ENCODE results near the gene EHBP1L1. TPM values are rescaled to one million over a fixed set of nuclear protein-coding genes. Genes with fewer than 3 reads are reported as not detected.

EHBP1L1 gene
- total RNA-seq, 2 experiments from 2014 or later: 69.2 to 96.7 TPM

DNA sequence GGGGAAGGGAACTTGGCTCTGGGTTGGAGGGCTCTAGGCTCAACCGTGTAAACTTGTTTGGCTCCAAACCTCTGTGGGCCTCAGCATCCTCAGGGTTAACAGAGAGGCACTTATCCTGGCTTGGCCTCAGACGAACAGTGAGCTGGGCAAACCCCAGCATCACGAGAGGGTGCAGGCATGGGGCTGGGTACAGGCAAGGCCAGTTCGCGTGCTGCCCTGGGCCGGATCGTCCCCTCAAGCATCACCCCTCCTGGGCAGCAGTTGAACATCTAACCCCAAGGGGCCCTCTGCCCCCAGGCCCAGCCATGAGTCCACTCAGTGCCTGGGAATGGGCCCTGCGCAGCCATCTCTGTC lies 1.9 kb downstream of the EHBP1L1 start:
- Mint-ChIP-seq H3K36me3 (ENCODE audit: low read depth) (peaks cover 42% of the 10 kb centered on the region), H3K27ac (peak overlapping the region; percentile 33), H3K9me3 (no peaks in the 10 kb centered on the region), H3K4me3 (peak overlapping the region; percentile 57), H3K27me3 (no peaks in the 10 kb centered on the region), H3K4me1 (peaks cover 33% of the 10 kb centered on the region)
- DNase-seq: no peak
- CTCF ChIA-PET: interaction anchor here (1.8 to 3.6 kb wide), 3 partner anchors 10 to 37 kb away, joined by 4 to 40 read pairs (median 11); no protein-coding TSS in a partner anchor
- POLR2A ChIA-PET: no interaction called here

DNA sequence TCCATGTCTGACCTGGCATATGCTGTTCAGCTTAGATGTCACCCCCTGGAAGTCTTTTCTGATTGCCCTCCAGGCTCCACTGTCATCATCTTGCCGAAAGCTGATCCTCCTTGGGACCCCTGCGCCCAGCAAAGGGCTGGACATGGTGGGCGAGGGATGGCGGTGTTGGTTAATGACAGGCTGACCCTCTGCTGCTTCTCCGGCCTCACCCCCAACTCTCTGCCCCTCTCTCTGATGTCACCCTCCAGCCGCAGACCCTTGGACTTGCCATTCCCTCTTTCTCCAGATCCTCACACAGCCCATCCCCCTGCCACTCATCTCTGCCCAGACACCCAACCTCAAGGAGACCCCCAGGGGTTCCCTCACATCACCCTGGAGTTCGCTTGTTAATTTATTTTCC lies 2.3 kb downstream of the EHBP1L1 start:
- Mint-ChIP-seq H3K9me3 (no peaks in the 10 kb centered on the region), H3K4me3 (peak overlapping the region; percentile 57), H3K36me3 (ENCODE audit: low read depth) (peaks cover 39% of the 10 kb centered on the region), H3K27ac (no peak overlapping the region), H3K4me1 (peaks cover 33% of the 10 kb centered on the region), H3K27me3 (no peaks in the 10 kb centered on the region)
- DNase-seq: no peak
- ChIA-PET CTCF (interaction anchor here (2.5 to 3.6 kb wide), 2 partner anchors 10 to 37 kb away, joined by 11 to 40 read pairs; no protein-coding TSS in a partner anchor), POLR2A (no interaction called here)

DNA sequence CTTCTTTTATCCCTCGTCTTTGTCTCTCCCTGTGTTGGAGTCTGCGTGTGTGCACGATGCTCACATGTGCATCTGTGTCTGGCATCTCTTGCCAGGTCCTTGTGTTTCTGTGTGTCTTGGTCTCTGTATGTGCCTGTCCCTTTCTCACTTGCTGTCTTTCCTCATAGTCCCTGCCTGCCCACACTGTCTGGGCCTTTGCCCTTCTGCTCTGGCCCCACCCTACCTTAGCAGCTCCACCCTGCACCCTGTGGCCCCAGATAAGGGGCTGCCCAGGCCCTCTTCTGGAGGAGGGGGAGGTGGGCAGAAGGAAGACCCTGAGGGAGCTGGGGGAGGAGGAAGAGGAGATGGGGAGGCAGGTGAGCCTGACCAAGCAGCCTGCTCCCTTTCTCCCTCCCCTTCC lies 2.8 kb downstream of the EHBP1L1 start:
- Mint-ChIP-seq H3K9me3 (no peaks in the 10 kb centered on the region), H3K27ac (no peak overlapping the region), H3K4me1 (peaks cover 33% of the 10 kb centered on the region), H3K4me3 (peak overlapping the region; percentile 57), H3K36me3 (ENCODE audit: low read depth) (peaks cover 37% of the 10 kb centered on the region), H3K27me3 (no peaks in the 10 kb centered on the region)
- DNase-seq: no peak
- ChIA-PET POLR2A (no interaction called here), CTCF (interaction anchor here (0.8 to 2.5 kb wide), 4 partner anchors 10 to 38 kb away, joined by 3 to 11 read pairs (median 4); no protein-coding TSS in a partner anchor)

DNA sequence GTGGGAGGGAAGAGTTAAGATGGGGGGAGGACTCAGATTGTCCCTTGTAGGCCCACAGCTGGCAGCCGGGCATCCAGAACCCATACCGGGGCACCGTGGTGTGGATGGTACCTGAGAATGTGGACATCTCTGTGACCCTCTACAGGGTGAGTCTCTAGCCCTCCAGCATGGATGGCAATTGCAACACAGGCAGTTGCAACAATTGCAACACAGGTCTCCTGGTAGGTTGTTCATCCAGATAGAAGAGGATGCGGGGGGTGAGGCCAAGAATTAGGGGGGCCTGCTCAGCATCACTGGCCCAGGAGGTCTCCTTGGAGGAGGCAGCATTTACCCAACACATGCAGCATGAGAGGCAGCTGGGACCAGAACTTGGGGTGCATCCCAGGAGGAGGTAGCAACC lies 3.4 kb downstream of the EHBP1L1 start:
- Mint-ChIP-seq H3K27ac (no peak overlapping the region), H3K4me1 (peaks cover 32% of the 10 kb centered on the region), H3K4me3 (no peak overlapping the region), H3K36me3 (ENCODE audit: low read depth) (peaks cover 36% of the 10 kb centered on the region), H3K9me3 (no peaks in the 10 kb centered on the region), H3K27me3 (no peaks in the 10 kb centered on the region)
- ChIA-PET POLR2A (no interaction called here), CTCF (interaction anchor here (0.8 to 2.5 kb wide), 5 partner anchors 8 to 38 kb away, joined by 3 to 11 read pairs (median 3); no protein-coding TSS in a partner anchor)
- no peak for DNase-seq

DNA sequence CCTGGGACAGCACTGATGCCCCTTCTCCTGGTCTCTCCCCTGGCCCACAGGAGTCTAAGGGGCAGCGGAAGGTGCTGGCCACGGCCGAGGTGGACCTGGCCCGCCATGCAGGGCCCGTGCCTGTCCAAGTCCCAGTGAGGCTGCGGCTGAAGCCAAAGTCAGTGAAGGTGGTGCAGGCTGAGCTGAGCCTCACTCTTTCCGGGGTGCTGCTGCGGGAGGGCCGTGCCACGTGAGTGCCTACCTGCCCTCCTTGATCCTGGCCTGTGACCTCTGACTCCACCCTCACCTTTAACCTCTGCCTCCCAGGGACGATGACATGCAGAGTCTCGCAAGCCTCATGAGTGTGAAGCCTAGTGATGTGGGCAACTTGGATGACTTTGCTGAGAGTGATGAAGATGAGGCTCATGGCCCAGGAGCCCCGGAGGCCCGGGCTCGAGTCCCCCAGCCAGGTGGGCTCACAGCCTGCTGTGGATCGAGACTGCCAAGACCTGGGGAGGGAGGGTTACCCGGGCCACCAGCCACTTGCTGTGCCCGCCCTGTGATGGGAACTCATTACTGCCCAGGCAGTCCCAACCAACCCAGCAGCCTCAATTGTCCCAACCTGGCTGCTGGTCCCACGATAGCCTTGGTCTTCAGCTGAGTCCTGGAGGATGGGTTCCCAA lies 4.3 kb downstream of the EHBP1L1 start:
- ChIA-PET POLR2A (no interaction called here), CTCF (interaction anchor here (1.3 to 2.5 kb wide), 2 partner anchors 8 to 39 kb away, joined by 3 to 11 read pairs; no protein-coding TSS in a partner anchor)
- no peak overlapping the region for H3K4me3 Mint-ChIP-seq
- H3K27ac Mint-ChIP-seq: no peak overlapping the region
- no peaks in the 10 kb centered on the region for H3K27me3 Mint-ChIP-seq
- DNase-seq: no peak
- H3K36me3 Mint-ChIP-seq (ENCODE audit: low read depth): peaks cover 37% of the 10 kb centered on the region
- H3K4me1 Mint-ChIP-seq: peaks cover 32% of the 10 kb centered on the region
- H3K9me3 Mint-ChIP-seq: no peaks in the 10 kb centered on the region

DNA sequence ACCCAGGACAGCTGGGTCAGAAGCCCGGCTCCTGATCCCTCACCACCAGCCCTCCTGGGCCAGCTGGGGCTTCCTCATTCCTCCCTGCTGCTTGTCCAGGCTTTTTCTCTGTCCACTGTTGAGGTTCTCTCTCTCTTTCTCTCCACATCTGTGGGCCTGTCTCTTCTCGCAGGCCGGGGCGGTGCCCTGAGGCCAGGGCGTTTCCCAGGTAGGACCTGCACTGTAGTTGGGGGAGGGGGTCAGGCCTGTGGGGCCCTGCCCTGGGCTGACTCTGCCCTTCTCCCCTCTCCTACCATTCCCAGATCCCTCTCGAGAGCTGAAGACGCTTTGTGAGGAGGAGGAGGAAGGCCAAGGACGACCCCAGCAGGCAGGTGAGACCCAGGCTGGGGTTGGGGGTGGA lies 4.9 kb downstream of the EHBP1L1 start:
- no peak for DNase-seq
- Mint-ChIP-seq H3K36me3 (ENCODE audit: low read depth) (peaks cover 36% of the 10 kb centered on the region), H3K4me1 (peaks cover 27% of the 10 kb centered on the region), H3K4me3 (no peak overlapping the region), H3K27ac (no peak overlapping the region), H3K9me3 (no peaks in the 10 kb centered on the region), H3K27me3 (no peaks in the 10 kb centered on the region)
- CTCF ChIA-PET: no interaction called here
- POLR2A ChIA-PET: no interaction called here

DNA sequence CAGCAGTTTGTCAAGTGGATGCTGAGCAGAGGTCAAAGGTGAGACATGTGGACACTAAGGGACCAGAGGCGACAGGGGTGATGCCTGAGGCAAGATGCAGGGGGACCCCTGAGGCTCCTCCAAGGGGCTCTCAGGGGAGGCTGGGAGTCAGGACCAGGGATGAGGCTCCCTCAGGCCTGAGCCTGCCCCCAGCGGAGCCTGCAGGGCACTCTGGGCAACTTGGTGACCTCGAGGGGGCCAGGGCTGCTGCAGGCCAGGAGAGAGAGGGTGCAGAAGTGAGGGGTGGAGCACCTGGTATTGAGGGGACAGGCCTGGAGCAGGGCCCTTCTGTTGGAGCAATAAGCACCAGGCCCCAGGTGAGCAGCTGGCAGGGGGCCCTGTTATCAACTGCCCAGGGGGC lies 6.1 kb downstream of the EHBP1L1 start:
- no peak for DNase-seq
- Mint-ChIP-seq H3K27ac (no peak overlapping the region), H3K36me3 (ENCODE audit: low read depth) (peaks cover 37% of the 10 kb centered on the region), H3K9me3 (no peaks in the 10 kb centered on the region), H3K4me3 (no peak overlapping the region), H3K4me1 (peaks cover 33% of the 10 kb centered on the region), H3K27me3 (no peaks in the 10 kb centered on the region)
- CTCF ChIA-PET: interaction anchor here (0.7 to 1.4 kb wide), 3 partner anchors 33 to 284 kb away, joined by 3 to 4 read pairs (median 3); no protein-coding TSS in a partner anchor
- POLR2A ChIA-PET: no interaction called here

DNA sequence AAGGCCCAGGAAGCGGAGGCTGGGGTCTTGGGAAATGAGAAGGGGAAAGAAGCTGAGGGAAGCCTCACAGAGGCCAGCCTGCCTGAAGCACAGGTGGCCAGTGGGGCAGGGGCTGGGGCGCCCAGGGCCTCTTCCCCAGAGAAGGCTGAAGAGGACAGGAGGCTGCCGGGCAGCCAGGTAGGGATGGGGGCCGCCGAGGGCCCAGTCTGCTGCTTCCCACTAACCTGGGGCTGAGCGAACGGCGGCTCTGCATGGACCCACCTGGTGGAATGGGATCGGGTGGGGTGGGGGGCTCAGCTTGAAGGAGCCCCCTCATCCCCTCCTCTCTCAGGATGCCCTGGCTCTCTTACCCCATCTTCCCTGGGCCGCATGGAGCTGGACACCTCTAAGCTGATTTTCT lies 7.7 kb downstream of the EHBP1L1 start:
- H3K27me3 Mint-ChIP-seq: no peaks in the 10 kb centered on the region

DNA sequence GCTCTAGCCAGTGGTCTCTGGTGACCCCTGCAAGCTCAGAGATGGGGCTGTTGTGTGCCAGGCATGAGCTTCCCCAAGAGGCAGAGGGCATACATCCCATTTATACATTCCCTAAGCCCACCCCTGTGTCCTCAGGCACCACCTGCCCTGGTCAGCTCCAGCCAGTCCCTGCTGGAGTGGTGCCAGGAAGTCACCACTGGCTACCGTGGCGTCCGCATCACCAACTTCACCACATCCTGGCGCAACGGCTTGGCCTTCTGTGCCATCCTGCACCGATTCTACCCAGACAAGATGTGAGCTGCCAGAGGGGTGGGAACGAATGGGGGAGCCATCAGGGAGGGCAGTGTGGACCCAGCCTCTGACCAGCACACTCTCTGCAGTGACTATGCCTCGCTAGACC lies 8.3 kb downstream of the EHBP1L1 start:
- H3K27me3 Mint-ChIP-seq: no peaks in the 10 kb centered on the region
- POLR2A ChIA-PET: no interaction called here
- H3K36me3 Mint-ChIP-seq (ENCODE audit: low read depth): peaks cover 31% of the 10 kb centered on the region
- H3K4me1 Mint-ChIP-seq: peaks cover 42% of the 10 kb centered on the region
- no peak for DNase-seq
- H3K4me3 Mint-ChIP-seq: no peak overlapping the region
- H3K27ac Mint-ChIP-seq: no peak overlapping the region
- CTCF ChIA-PET: interaction anchor here (0.6 to 4.7 kb wide), 4 partner anchors 10 to 14 kb away, joined by 3 to 11 read pairs (median 5); partner anchors contain the start of genes FAM89B and ZNRD2
- no peaks in the 10 kb centered on the region for H3K9me3 Mint-ChIP-seq

More for the DNA sequence above, 7.7 kb downstream of the EHBP1L1 start:
- no peak for DNase-seq
- Mint-ChIP-seq H3K36me3 (ENCODE audit: low read depth) (peaks cover 31% of the 10 kb centered on the region), H3K9me3 (no peaks in the 10 kb centered on the region), H3K27ac (peak overlapping the region; percentile 62), H3K4me1 (peaks cover 39% of the 10 kb centered on the region), H3K4me3 (no peak overlapping the region)
- ChIA-PET CTCF (interaction anchor here (0.6 to 4.7 kb wide), 4 partner anchors 10 to 13 kb away, joined by 3 to 11 read pairs (median 5); partner anchors contain the start of genes FAM89B and ZNRD2), POLR2A (no interaction called here)

DNA sequence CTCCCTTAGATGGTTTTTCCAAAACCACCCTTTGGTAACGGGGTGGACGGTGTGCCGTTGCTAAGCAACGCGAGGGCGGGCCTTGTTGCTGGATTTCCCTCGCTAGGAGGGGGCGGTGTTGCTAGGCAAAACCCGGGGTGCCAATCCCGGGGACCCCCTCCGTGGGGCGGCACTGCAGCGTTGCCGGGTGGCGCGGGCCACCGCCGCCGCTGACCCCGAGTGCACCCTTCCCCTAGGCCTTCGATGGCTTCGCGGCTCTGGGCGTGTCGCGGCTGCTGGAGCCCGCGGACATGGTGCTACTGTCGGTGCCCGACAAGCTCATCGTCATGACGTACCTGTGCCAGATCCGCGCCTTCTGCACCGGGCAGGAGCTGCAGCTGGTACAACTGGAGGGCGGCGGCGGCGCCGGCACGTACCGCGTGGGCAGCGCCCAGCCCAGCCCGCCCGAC lies 8.9 kb downstream of the EHBP1L1 start:
- ChIA-PET CTCF (interaction anchor here (1.3 to 6.0 kb wide), 4 partner anchors 9 to 43 kb away, joined by 6 to 37 read pairs (median 16); partner anchors contain the start of gene FAM89B), POLR2A (no interaction called here)
- no peak overlapping the region for H3K27ac Mint-ChIP-seq
- DNase-seq: no peak
- no peaks in the 10 kb centered on the region for H3K9me3 Mint-ChIP-seq
- no peak overlapping the region for H3K4me3 Mint-ChIP-seq
- peaks cover 25% of the 10 kb centered on the region for H3K36me3 Mint-ChIP-seq (ENCODE audit: low read depth)
- H3K27me3 Mint-ChIP-seq: no peaks in the 10 kb centered on the region
- H3K4me1 Mint-ChIP-seq: peaks cover 42% of the 10 kb centered on the region

DNA sequence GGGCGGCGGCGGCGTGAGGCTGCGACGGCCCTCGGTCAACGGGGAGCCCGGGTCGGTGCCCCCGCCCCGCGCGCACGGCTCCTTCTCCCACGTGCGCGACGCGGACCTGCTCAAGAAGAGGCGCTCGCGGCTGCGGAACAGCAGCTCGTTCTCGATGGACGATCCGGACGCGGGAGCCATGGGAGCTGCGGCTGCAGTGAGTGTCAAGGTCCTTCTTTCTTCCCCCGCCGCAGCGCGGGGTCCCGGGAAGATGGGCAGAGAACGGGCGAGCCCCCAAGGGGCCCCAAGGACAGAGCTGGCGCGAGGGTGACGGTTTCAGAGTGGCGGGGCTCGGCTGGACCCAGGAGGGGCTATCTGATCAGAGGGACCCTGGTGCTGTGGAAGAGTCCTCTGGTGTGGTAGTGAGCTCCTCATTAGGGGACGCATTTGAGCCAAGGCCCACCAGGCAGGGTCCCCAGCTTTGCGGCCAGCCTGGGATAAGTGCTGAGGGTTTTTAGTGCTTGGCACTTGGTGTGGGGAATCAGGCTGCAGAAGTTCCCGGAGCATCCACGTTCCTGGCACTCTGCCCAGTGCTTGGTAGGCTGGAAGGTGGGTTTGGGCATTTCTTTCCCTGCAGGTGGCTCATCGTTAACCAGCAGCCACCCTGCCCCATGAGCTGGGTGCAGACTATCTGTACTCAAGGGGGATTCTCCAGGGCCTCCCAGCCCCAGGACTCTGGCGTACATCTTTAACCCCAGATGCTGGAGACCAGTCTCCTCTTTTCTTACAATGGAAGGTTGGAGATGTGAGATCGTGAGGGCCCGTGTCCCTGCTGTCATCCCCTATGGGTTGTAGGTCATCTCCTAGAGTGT lies 9.8 kb downstream of the EHBP1L1 start:
- ChIA-PET CTCF (interaction anchor here (0.6 to 6.0 kb wide), 7 partner anchors 8 to 137 kb away, joined by 3 to 40 read pairs (median 11); partner anchors contain the start of genes EHBP1L1, FAM89B and ZNRD2), POLR2A (no interaction called here)
- Mint-ChIP-seq H3K27me3 (no peaks in the 10 kb centered on the region), H3K27ac (no peak overlapping the region), H3K4me3 (no peak overlapping the region), H3K9me3 (no peaks in the 10 kb centered on the region), H3K36me3 (ENCODE audit: low read depth) (peaks cover 22% of the 10 kb centered on the region), H3K4me1 (peaks cover 44% of the 10 kb centered on the region)
- DNase-seq: no peak

DNA sequence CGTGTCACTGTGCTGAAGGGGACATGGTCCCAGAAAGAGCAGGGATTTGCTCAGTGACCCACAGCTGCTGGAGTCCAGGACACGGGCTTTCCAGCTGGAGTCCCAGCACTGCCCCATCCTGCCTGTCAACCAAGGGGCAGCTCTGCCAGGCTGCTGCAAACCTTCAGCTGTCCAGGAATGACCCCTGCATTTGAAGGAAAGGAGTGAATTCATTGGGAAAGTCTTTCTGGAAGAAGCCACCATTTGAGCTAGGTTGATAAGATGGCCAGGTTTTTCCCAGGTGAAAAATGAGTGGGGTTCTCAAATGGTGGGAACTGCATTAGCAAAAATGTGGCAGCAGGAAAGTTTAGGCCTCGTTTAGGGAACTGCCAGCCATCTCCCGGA lies 10.4 kb downstream of the EHBP1L1 start:
- ChIA-PET POLR2A (interaction anchor here (0.6 kb wide), 1 partner anchor 20 kb away, joined by 3 read pairs; no protein-coding TSS in a partner anchor), CTCF (interaction anchor here (0.6 to 6.0 kb wide), 9 partner anchors 8 to 137 kb away, joined by 3 to 40 read pairs (median 6); partner anchors contain the start of genes EHBP1L1, FAM89B and ZNRD2)
- Mint-ChIP-seq H3K4me1 (peaks cover 44% of the 10 kb centered on the region), H3K4me3 (no peak overlapping the region), H3K9me3 (no peaks in the 10 kb centered on the region), H3K27ac (peak overlapping the region; percentile 64), H3K36me3 (ENCODE audit: low read depth) (peaks cover 22% of the 10 kb centered on the region), H3K27me3 (no peaks in the 10 kb centered on the region)
- DNase-seq: no peak

All from activated CD4-positive, alpha-beta T cell treated with anti-CD3 and anti-CD28 coated beads, Interleukin-2, amount 10 ng/mL, durations not matched to agents 7 days and 5 days (primary cell).